Activated CD4-positive, alpha-beta memory T cell treated with anti-CD3 and anti-CD28 coated beads, Interleukin-2, amount 10 ng/mL, durations not matched to agents 7 days and 5 days (primary cell): ENCODE data around the gene PSMD6. TPM values are rescaled to one million over a fixed set of nuclear protein-coding genes. Genes with fewer than 3 reads are reported as not detected.

ENCODE experiments used
- CTCF ChIA-PET: fragments of 350-600 bp; sonication (Branson Sonifier 250); formaldehyde crosslinking; loops from one replicate; lab custom pipeline; 2021; ENCODE audit warnings: antibody characterized with exemption, inconsistent platforms; lab: Charles Lee
- POLR2A ChIA-PET: fragments of 350-600 bp; sonication (Branson Sonifier 250); formaldehyde crosslinking; loops from one replicate; lab custom pipeline; 2021; ENCODE audit warnings: antibody characterized with exemption; lab: Charles Lee
- DNase-seq: peaks from one replicate; pipeline ENCODE4 v3.0.0-alpha.2; 2020
- H3K27ac Mint-ChIP-seq: one replicate; pipeline ENCODE4 v1.8.0; 2021; ENCODE audit warnings: mild to moderate bottlenecking, mixed read lengths
- H3K27me3 Mint-ChIP-seq: one replicate; pipeline ENCODE4 v1.8.0; 2021; ENCODE audit warnings: mixed read lengths
- H3K36me3 Mint-ChIP-seq: one replicate; pipeline ENCODE4 v1.8.0; 2021; ENCODE audit warnings: low read depth, mixed read lengths
- H3K4me1 Mint-ChIP-seq: one replicate; pipeline ENCODE4 v1.8.0; 2021; ENCODE audit warnings: mixed read lengths
- H3K4me3 Mint-ChIP-seq: one replicate; pipeline ENCODE4 v1.8.0; 2021; ENCODE audit warnings: mild to moderate bottlenecking, mixed read lengths
- H3K9me3 Mint-ChIP-seq: one replicate; pipeline ENCODE4 v1.8.0; 2021; ENCODE audit warnings: mixed read lengths
- total RNA-seq, 2 experiments: library from RNA; stranded (reverse); gene quantifications; one replicate each; pipeline ENCODE4 v1.2.3, GENCODE V29; 2021

The PSMD6 gene
- total RNA-seq, 2 experiments from 2014 or later, result 82.1 to 82.9 TPM

DNA sequence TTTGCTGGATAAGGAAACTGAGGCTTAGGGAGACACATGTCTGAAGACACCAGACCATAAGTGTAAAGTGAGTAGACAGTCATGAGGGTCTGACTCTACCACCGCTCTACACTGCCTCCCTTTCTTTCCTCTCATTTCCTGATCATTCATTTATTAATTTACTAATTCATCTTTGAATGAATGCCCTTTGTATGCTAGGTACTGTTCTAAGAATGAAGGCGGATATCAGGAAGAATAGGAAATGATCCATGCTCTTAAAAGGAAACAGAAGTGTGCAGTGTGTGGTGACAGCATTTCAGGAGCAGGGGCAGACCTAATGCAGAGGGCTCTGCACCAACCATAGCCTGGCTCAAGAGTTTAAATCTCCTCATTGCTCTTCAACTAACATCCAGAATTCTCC is 31.8 kb upstream of the PSMD6 start:
- H3K9me3 Mint-ChIP-seq, result no peaks in the 10 kb centered on the region
- no peak for DNase-seq
- H3K36me3 Mint-ChIP-seq, result no peaks in the 10 kb centered on the region
- POLR2A ChIA-PET, result no interaction called here
- peaks cover 4% of the 10 kb centered on the region for H3K4me1 Mint-ChIP-seq
- no peak overlapping the region for H3K27ac Mint-ChIP-seq
- peaks cover 9% of the 10 kb centered on the region for H3K27me3 Mint-ChIP-seq
- H3K4me3 Mint-ChIP-seq, result no peak overlapping the region
- CTCF ChIA-PET, result no interaction called here

DNA sequence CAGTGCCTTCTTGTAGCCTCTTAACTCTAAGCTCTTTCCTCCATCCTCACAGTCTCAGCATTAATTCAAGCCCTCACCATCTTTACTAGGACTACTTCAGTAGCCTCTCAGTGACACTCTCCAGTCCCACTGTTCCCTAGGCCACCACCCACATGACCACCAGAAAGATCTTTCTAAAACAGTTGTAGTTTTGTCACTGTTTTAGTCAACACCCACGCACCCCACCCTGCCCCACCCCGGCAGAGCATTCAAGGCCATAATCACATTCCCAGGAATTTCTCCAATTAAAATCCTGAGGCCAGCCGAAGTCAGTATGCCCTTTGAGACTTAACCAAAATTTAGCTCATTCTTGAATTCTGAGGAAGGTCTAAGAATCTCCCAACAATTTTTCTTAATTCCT is 31.2 kb upstream of the PSMD6 start:
- no peaks in the 10 kb centered on the region for H3K9me3 Mint-ChIP-seq

GRCh38 chr3:64053581-64053980 is 30.3 kb upstream of the PSMD6 start:
- POLR2A ChIA-PET, result no interaction called here

More for the DNA sequence above, 31.2 kb upstream of the PSMD6 start:
- CTCF ChIA-PET, result no interaction called here
- POLR2A ChIA-PET, result interaction anchor here (0.7 kb wide), 1 partner anchor 408 kb away, joined by 3 read pairs; no protein-coding TSS in a partner anchor
- Mint-ChIP-seq H3K27ac (no peak overlapping the region), H3K4me3 (no peak overlapping the region), H3K27me3 (peaks cover 9% of the 10 kb centered on the region), H3K36me3 (no peaks in the 10 kb centered on the region), H3K4me1 (peaks cover 4% of the 10 kb centered on the region)
- DNase-seq, result no peak

DNA sequence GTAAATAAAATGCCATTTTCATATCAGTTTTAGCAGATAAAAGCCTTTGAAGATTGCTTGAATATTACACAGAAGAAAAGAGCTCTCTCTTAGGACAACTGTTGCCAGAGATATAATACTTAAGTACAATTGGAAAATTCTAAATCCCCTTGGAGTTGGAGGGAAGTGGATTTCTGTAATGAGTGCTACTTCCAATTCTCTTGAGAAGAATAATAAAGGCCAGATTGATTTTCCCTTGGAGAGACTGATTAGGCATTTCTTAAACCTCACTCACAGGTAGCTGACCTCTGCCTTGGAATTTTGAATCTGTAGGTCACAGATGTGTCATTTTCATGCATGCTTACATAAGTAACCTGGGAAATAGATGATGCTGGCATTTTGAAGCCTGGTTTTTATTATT is 29.8 kb upstream of the PSMD6 start:
- H3K27me3 Mint-ChIP-seq, result peaks cover 7% of the 10 kb centered on the region
- ChIA-PET CTCF (interaction anchor here (1.1 kb wide), 1 partner anchor 429 kb away, joined by 3 read pairs; no protein-coding TSS in a partner anchor), POLR2A (no interaction called here)
- no peaks in the 10 kb centered on the region for H3K9me3 Mint-ChIP-seq
- DNase-seq, result no peak
- H3K36me3 Mint-ChIP-seq, result no peaks in the 10 kb centered on the region
- no peak overlapping the region for H3K27ac Mint-ChIP-seq
- no peak overlapping the region for H3K4me3 Mint-ChIP-seq
- peaks cover 7% of the 10 kb centered on the region for H3K4me1 Mint-ChIP-seq

More at GRCh38 chr3:64053581-64053980, 30.3 kb upstream of the PSMD6 start:
- H3K9me3 Mint-ChIP-seq, result no peaks in the 10 kb centered on the region
- H3K4me1 Mint-ChIP-seq, result peaks cover 7% of the 10 kb centered on the region
- H3K4me3 Mint-ChIP-seq, result no peak overlapping the region
- H3K36me3 Mint-ChIP-seq, result no peaks in the 10 kb centered on the region
- no peak for DNase-seq
- H3K27me3 Mint-ChIP-seq, result peaks cover 8% of the 10 kb centered on the region
- no peak overlapping the region for H3K27ac Mint-ChIP-seq
- CTCF ChIA-PET, result no interaction called here

DNA sequence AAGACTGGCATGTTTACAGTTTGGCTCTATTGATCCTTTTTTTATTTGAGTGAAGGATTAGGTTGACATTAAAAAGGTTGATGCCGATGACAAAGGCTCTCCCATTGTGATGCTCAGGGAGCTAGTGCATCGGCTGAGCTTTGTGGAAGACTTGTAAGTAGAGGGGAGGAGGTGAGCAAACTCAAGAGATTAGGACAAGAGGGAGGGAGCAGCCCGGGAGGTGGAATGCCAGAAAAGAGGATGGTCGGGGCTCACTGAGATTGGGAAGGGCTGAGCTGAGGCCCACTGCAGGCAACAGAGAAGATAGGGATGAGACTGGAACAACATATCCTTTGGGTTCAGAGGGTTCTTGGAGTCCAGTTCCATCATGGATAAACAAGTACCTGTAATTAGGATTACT is 26.5 kb upstream of the PSMD6 start:
- POLR2A ChIA-PET, result no interaction called here
- Mint-ChIP-seq H3K27ac (no peak overlapping the region), H3K9me3 (no peaks in the 10 kb centered on the region), H3K36me3 (no peaks in the 10 kb centered on the region), H3K4me1 (peaks cover 7% of the 10 kb centered on the region), H3K4me3 (no peak overlapping the region), H3K27me3 (peaks cover 10% of the 10 kb centered on the region)
- CTCF ChIA-PET, result interaction anchor here (1.4 kb wide), 1 partner anchor 23 kb away, joined by 3 read pairs; no protein-coding TSS in a partner anchor
- no peak for DNase-seq

GRCh38 chr3:64049136-64049535 is 25.8 kb upstream of the PSMD6 start:
- no peaks in the 10 kb centered on the region for H3K9me3 Mint-ChIP-seq
- H3K27ac Mint-ChIP-seq, result no peak overlapping the region
- H3K4me3 Mint-ChIP-seq, result no peak overlapping the region
- H3K27me3 Mint-ChIP-seq, result peaks cover 10% of the 10 kb centered on the region
- POLR2A ChIA-PET, result no interaction called here
- no peaks in the 10 kb centered on the region for H3K36me3 Mint-ChIP-seq
- peaks cover 7% of the 10 kb centered on the region for H3K4me1 Mint-ChIP-seq
- CTCF ChIA-PET, result interaction anchor here (1.4 kb wide), 1 partner anchor 23 kb away, joined by 3 read pairs; no protein-coding TSS in a partner anchor
- no peak for DNase-seq

DNA sequence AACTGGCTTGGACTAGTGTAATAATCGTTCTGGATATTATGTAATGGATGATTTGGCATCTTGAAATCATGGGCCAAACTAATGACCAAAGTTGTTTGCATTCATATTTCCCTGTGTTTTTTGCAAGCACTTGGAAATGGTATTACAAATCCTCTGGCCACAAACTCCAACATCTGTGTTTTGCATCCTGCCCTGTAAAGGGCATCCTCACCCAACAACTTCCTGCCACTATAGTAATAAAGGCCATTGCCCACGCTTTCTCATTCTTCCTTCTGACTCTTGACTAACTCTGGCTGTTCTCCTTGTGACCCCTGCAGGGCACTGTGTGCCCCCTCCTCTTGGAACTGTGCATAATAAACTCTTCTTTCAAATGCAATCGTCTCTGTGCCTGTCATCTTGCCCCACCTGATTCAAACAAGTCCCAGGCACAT is 25.4 kb upstream of the PSMD6 start:
- no peak overlapping the region for H3K4me3 Mint-ChIP-seq
- ChIA-PET POLR2A (no interaction called here), CTCF (interaction anchor here (1.4 kb wide), 1 partner anchor 22 kb away, joined by 3 read pairs; no protein-coding TSS in a partner anchor)
- peaks cover 11% of the 10 kb centered on the region for H3K27me3 Mint-ChIP-seq
- no peaks in the 10 kb centered on the region for H3K9me3 Mint-ChIP-seq
- H3K4me1 Mint-ChIP-seq, result peaks cover 7% of the 10 kb centered on the region
- H3K36me3 Mint-ChIP-seq, result no peaks in the 10 kb centered on the region
- no peak for DNase-seq
- no peak overlapping the region for H3K27ac Mint-ChIP-seq

DNA sequence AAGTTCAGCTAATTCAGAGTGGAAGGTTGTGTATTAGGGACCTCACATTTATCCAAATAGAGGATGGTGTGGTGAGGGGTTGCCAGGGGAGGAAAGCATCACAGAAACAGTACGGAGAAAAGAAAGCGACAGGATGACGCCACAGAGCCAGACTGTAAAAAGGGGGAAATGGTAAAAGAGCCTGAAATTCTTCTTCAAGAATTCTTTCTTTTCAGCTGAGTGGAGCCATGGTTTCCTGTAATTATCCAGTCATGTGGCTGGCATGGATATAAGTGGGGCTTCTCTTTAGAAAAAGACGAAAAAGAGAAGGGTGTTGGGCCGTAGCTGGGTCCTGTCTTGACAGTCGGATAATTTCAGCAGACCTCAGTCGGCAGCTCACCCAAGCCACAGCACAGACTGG is 24.5 kb upstream of the PSMD6 start:
- Mint-ChIP-seq H3K27me3 (peaks cover 15% of the 10 kb centered on the region), H3K9me3 (no peaks in the 10 kb centered on the region), H3K27ac (no peak overlapping the region), H3K36me3 (no peaks in the 10 kb centered on the region), H3K4me1 (peaks cover 7% of the 10 kb centered on the region), H3K4me3 (no peak overlapping the region)
- CTCF ChIA-PET, result no interaction called here
- POLR2A ChIA-PET, result no interaction called here
- no peak for DNase-seq

- ChIA-PET CTCF (no interaction called here), POLR2A (no interaction called here)
- peaks cover 7% of the 10 kb centered on the region for H3K4me1 Mint-ChIP-seq
- H3K4me3 Mint-ChIP-seq, result no peak overlapping the region
- no peak for DNase-seq
- no peak overlapping the region for H3K27ac Mint-ChIP-seq
- H3K27me3 Mint-ChIP-seq, result peaks cover 16% of the 10 kb centered on the region
- H3K36me3 Mint-ChIP-seq, result no peaks in the 10 kb centered on the region
- no peaks in the 10 kb centered on the region for H3K9me3 Mint-ChIP-seq
Measured at GRCh38 chr3:64046996-64047594, 23.8 kb upstream of the PSMD6 start.

GRCh38 chr3:64046592-64046991 is 23.3 kb upstream of the PSMD6 start:
- Mint-ChIP-seq H3K4me1 (peaks cover 7% of the 10 kb centered on the region), H3K9me3 (no peaks in the 10 kb centered on the region), H3K4me3 (no peak overlapping the region), H3K27ac (no peak overlapping the region), H3K27me3 (peaks cover 18% of the 10 kb centered on the region), H3K36me3 (no peaks in the 10 kb centered on the region)
- no peak for DNase-seq
- ChIA-PET POLR2A (no interaction called here), CTCF (no interaction called here)

DNA sequence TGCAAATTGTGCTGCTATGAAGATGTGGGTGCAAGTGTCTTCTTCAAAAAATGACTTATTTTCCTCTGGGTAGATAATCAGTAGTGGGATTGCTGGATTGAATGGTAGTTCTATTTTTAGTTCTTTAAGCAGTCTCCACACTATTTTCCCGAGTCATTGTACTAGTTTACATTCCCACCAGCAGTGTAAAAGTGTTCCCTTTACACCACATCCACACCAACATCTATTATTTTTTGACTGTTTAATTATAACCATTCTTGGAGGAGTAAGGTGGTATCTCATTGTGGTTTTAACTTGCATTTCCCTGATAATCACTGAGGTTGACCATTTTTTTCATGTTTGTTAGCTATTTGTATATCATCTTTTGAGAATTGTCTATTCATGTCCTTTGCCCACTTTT is 19.7 kb upstream of the PSMD6 start:
- ChIA-PET POLR2A (no interaction called here), CTCF (no interaction called here)
- no peaks in the 10 kb centered on the region for H3K36me3 Mint-ChIP-seq
- no peaks in the 10 kb centered on the region for H3K9me3 Mint-ChIP-seq
- H3K27me3 Mint-ChIP-seq, result peaks cover 33% of the 10 kb centered on the region
- DNase-seq, result no peak
- no peak overlapping the region for H3K27ac Mint-ChIP-seq
- no peak overlapping the region for H3K4me3 Mint-ChIP-seq
- H3K4me1 Mint-ChIP-seq, result no peaks in the 10 kb centered on the region

DNA sequence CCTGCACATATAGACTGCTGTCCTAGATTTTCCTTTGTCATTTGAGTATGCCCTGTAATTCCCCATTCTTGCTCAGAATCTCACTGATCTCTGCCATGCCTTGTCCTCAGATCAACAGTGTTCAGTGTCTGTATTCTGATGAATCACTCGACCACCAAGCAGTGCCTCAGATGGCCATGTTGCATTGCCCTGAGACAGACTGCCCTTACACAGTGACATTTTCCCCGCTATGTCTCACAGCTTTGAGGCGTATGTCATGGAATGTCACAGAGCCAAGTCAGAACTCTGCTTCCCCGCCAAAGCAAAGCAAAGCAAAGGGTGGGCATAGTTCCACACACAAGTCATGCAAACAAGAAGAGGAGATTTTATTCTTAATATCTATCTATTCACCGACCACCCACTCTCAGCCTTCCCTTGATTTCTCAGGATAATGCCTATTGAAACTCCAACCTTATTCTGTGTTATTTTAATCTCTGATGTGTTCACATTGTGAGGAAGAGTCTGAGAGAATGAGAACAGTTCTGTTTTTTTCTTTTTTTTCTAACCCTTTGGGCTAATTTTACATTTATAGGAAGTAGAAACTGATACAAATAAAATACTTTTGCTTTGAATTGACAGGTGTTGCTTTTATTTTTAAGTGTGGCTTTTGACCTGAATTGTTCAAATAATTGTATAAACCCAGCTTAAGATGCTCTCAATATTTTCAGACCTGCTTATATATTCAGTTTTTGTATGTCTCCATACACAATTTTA is 16.9 kb upstream of the PSMD6 start:
- POLR2A ChIA-PET, result no interaction called here
- Mint-ChIP-seq H3K4me1 (no peaks in the 10 kb centered on the region), H3K4me3 (no peak overlapping the region), H3K36me3 (no peaks in the 10 kb centered on the region), H3K27me3 (peaks cover 28% of the 10 kb centered on the region), H3K27ac (no peak overlapping the region), H3K9me3 (no peaks in the 10 kb centered on the region)
- CTCF ChIA-PET, result interaction anchor here (1.8 kb wide), 1 partner anchor 10 kb away, joined by 5 read pairs; no protein-coding TSS in a partner anchor
- no peak for DNase-seq

DNA sequence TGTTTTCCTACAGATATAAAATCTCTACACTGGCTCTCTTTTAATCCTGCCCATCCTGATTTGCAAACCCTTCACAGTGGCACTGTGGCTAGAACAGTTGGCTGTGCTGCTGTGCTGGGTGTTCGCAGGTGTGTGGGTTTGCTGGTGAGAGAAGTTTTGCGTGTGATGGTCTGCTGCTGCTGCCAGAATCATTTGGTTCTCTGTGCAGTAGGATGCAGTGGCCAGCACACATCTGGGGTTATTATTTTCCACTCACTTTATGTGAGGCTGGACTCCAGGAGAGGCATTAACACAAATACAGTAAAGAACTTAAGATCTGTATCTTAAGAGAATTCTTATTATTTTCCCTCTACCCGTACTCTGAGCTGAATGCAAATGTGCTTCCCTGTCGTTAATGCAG is 16.0 kb upstream of the PSMD6 start:
- no peak overlapping the region for H3K27ac Mint-ChIP-seq
- DNase-seq, result no peak
- ChIA-PET CTCF (interaction anchor here (1.8 kb wide), 1 partner anchor 9 kb away, joined by 5 read pairs; no protein-coding TSS in a partner anchor), POLR2A (no interaction called here)
- H3K9me3 Mint-ChIP-seq, result no peaks in the 10 kb centered on the region
- H3K4me3 Mint-ChIP-seq, result no peak overlapping the region
- no peaks in the 10 kb centered on the region for H3K4me1 Mint-ChIP-seq
- H3K36me3 Mint-ChIP-seq, result no peaks in the 10 kb centered on the region
- H3K27me3 Mint-ChIP-seq, result peaks cover 30% of the 10 kb centered on the region
